Omental fat pad (tissue), 4 donors: ENCODE data around the gene ZDHHC14. TPM values are rescaled to one million over a fixed set of nuclear protein-coding genes. Genes with fewer than 3 reads are reported as not detected.

Experiments used
- ATAC-seq: fragments of 150-250 bp; one replicate; pipeline ENCODE4 v1.9.1; 2016; ENCODE audit warnings: mild to moderate bottlenecking, moderate library complexity; ENCODE audit not compliant: low FRiP score
- DNase-seq: peaks from one replicate; pipeline ENCODE4 v3.0.0-alpha.2; 2019; ENCODE audit warnings: low spot score
- total RNA-seq, 4 donors: library from RNA; depleted of rRNA; stranded (reverse); fragments of >200 nt; gene quantifications; one replicate each; pipeline ENCODE4 v1.1.0, GENCODE V29; 2016
- TF ChIP-seq, protein P1 (sequence below), 3 donors: fragments of 450-650 bp; IDR thresholded peaks; one replicate each; pipeline ENCODE4 v1.5.1; 2016 to 2017; ENCODE audit warnings: antibody characterized with exemption in 3 of 3, mild to moderate bottlenecking in 3 of 3, moderate library complexity in 2 of 3

The ZDHHC14 gene
- total RNA-seq, 4 donors from 2014 or later: 5.6 to 13.7 (median 6.9) TPM

DNA sequence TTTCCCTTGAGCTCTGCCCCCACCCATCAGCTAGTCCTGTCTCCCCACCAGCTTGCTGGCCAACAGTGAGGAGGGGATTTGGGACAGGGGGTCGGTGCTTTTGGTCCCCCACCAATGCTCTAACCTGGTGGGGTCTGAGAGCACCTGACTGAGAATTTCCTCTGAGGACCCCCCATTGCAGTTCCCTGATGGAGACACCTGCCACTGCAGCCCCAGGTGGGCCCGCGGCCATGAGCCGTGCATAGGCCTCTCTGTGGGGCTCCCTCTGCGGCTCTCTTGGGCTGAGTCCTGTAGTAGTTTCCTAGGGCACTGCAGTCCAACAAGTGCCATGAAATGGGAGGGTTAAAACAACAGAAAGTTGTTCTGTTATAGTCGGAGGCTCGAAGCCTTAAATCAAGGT lies 269.8 kb downstream of the ZDHHC14 start:
- ATAC-seq (no peak), DNase-seq (no peak)
- TF ChIP-seq, protein P1, sequence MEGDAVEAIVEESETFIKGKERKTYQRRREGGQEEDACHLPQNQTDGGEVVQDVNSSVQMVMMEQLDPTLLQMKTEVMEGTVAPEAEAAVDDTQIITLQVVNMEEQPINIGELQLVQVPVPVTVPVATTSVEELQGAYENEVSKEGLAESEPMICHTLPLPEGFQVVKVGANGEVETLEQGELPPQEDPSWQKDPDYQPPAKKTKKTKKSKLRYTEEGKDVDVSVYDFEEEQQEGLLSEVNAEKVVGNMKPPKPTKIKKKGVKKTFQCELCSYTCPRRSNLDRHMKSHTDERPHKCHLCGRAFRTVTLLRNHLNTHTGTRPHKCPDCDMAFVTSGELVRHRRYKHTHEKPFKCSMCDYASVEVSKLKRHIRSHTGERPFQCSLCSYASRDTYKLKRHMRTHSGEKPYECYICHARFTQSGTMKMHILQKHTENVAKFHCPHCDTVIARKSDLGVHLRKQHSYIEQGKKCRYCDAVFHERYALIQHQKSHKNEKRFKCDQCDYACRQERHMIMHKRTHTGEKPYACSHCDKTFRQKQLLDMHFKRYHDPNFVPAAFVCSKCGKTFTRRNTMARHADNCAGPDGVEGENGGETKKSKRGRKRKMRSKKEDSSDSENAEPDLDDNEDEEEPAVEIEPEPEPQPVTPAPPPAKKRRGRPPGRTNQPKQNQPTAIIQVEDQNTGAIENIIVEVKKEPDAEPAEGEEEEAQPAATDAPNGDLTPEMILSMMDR (IDR thresholded peaks at IDR 0.05): no peak

DNA sequence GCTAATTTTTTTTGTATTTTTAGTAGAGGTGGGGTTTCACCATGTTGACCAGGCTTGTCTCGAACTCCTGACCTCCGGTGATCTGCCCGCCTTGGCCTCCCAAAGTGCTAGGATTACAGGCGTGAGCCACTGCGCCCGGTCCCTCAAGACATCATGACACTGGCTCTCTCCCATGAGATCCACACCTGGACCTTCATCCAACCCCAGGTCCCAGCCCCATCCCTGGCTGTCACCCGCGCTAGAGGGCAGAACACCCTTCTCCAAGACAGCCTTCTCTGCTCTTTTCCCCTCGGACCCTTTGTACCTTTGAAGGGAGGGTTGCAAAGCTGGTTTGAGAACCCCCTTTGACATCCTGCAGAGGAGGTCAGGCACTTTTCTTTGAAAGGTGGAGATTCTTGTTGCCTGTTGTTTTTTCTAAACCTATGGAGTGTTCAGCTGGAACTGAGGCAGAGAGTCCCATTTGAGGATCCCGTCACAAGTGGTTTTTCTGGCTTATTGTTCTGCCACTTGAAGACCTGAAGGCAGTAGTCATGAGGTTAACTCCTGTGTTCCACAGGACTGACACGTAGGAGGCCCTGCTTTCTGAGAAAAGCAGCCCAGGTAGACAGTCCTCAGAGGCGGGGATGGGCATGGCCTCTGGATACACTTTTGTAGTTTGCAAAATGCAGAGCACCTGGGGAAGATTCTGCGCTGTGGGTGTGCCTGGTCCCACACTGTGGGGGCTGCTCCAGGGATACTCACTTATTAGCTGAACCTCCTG lies 270.9 kb downstream of the ZDHHC14 start:
- DNase-seq: no peak
- no peak for ATAC-seq

DNA sequence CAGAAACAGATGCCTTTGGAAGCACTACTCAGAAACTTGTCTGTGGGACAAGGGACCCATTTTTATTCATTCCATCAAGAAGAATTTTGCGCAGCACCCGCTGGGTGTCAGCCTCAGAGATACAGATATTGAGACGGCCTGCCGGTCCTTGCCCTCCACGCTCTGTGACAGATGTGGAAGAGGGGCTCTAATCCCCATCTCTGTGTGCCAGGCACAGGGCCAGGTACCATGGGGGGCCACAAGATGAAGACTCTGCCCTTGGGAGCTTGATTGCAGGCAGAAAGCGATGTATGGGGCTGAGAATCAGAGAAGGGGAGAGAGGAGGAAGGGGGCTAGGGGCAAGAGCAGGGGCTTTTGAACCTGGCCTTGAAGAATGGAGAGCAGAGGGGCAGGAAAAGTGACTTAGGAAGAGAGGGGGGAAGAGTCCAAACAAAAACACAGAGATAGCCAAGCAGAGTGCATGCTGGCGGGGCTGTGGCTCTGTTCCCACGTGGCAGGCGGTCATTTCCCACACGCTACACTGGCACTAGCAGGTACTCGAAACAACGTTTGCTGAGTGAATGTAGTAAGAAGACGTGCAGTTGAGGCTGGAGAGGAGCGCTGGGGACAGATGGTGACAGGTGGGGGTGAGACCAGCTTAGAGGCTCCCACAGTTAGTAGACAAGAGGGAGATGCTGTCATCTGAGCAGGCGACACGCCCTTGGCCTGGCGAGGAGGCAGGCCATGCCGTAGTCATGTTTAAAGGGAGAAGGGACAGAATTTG lies 271.8 kb downstream of the ZDHHC14 start:
- ATAC-seq (no peak), DNase-seq (no peak)
- TF ChIP-seq, protein P1 (IDR thresholded peaks at IDR 0.05): no peak

More for the DNA sequence above, 270.9 kb downstream of the ZDHHC14 start:
- TF ChIP-seq, protein P1 (IDR thresholded peaks at IDR 0.05): no peak

DNA sequence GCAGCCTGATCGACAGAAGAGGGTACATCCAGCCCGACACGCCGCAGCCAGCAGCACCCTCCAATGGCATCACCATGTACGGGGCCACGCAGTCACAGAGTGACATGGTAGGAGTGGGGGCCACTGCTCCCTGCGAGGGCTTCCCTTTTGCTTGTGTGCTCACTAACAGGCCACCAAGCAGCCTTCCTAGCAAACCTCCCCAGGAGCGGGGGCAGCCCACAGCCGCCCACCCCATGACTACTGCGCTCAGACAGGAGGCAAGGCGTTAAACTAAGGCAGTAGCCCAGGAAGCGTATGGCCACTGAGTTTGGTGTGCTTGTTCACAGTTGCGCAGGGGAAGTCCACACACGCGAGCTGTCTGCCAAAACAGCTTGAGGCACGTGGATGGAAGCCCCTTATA lies 272.5 kb downstream of the ZDHHC14 start:
- DNase-seq (no peak), ATAC-seq (no peak)
- TF ChIP-seq, protein P1 (IDR thresholded peaks at IDR 0.05): no peak

DNA sequence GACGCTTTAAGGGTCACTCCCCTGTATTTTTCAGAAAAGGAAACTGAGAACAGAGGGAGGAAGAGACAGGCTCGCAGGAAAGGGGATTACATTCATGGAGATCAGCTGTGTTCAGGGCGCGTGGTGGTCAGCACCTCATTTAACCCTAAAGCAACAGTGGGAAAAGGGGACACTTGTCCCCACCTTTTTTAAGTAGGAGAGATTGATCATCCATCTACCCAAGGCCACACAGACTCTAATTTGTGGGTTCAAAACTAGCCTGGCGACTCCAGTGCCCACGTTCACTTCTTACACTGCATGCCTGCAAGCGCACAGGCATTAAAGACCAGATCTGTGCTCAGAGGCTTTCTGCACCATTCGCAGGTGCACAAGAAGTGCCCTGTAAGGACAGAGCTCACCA lies 274.1 kb downstream of the ZDHHC14 start:
- TF ChIP-seq, protein P1 (IDR thresholded peaks at IDR 0.05): no peak
- DNase-seq (no peak), ATAC-seq (no peak)

DNA sequence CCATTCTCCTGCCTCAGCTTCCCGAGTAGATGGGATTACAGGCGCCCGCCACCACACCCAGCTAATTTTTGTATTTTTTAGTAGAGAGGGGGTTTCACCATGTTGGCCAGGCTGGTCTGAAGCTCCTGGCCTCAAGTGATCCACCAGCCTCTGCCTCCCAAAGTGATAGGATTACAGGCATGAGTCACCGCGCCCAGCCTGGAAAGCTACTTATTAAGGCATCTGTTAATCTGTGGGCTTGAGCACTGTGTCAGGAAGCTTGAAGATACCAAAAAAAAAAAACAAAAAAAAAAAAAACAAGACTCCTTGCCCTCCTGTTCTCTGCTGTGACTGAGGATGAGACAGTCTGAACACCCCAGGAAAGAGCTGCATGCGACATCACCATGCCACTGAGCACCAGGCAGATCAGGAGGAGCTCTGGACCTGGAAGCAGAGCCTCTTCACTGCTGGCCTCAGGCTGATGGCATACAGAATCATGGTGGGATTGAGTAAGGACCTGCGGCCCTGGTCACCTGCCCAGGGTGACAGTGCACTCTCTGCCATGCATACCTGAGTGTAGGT lies 275.5 kb downstream of the ZDHHC14 start:
- no peak for DNase-seq
- ATAC-seq: no peak
- TF ChIP-seq, protein P1 (IDR thresholded peaks at IDR 0.05): no peak
